HG03103 (cell line): ENCODE data around the gene STK26.
"Not testable (repeated sequence)": the region's sequence is repeated elsewhere in the genome, so short reads cannot be mapped to it uniquely, and the experiment has no call there.

Source experiments
- ATAC-seq: cut with Tn5 transposase; IDR thresholded peaks from one replicate; pipeline ENCODE4 v1.9.1; 2021; ENCODE audit warnings: low read depth; ENCODE audit not compliant: unreplicated experiment

Gene STK26

GRCh38 chrX:132092439-132093065, 69.5 kb downstream of the STK26 start:
- no peak for ATAC-seq

- ATAC-seq: no peak
These were observed 70.2 kb downstream of the STK26 start for GRCh38 chrX:132093239-132093860.

- ATAC-seq: no peak
These were observed 71.1 kb downstream of the STK26 start for GRCh38 chrX:132094164-132094563.

- ATAC-seq: not testable (repeated sequence)
These were observed 75.6 kb downstream of the STK26 start for GRCh38 chrX:132098704-132099103.

- no peak for ATAC-seq
These were observed 78.1 kb downstream of the STK26 start for GRCh38 chrX:132101206-132101605.

- ATAC-seq: no peak
These were observed 78.7 kb downstream of the STK26 start for GRCh38 chrX:132101799-132102198.

- ATAC-seq: no peak
These were observed 84.2 kb downstream of the STK26 start for GRCh38 chrX:132107291-132107690.

- ATAC-seq: no peak
These were observed 91.5 kb downstream of the STK26 start for GRCh38 chrX:132114607-132115006.

- no peak for ATAC-seq
These were observed 92.7 kb downstream of the STK26 start for GRCh38 chrX:132115792-132116191.

GRCh38 chrX:132118358-132118757, 95.3 kb downstream of the STK26 start:
- ATAC-seq: no peak

- no peak for ATAC-seq
These were observed 96.2 kb downstream of the STK26 start for GRCh38 chrX:132119283-132119682.

GRCh38 chrX:132119821-132120515, 96.9 kb downstream of the STK26 start:
- ATAC-seq: no peak

GRCh38 chrX:132120913-132121312, 97.8 kb downstream of the STK26 start:
- no peak for ATAC-seq
